ENCODE measurements around the gene SAMD4A.

The SAMD4A gene

GRCh38 chr14:54829486-54830224 lies 262.7 kb downstream of the SAMD4A start:
- ChIA-PET CTCF (no interaction called here), POLR2A (no interaction called here)
- no peak overlapping the region for H3K4me3 ChIP-seq (ENCODE audit: low read depth, low read length)
- no peak for DNase-seq (ENCODE audit: low read depth, low spot score)
- TF ChIP-seq CTCF (IDR thresholded peaks at IDR 0.05; ENCODE audit: insufficient read depth, low read length, missing control alignments), result no peak

- no peak for DNase-seq (ENCODE audit: low read depth, low spot score)
- H3K4me3 ChIP-seq (ENCODE audit: low read depth, low read length), result no peak overlapping the region
- CTCF ChIA-PET, result interaction anchor here (0.7 to 1.8 kb wide), 2 partner anchors 17 to 24 kb away, joined by 3 to 8 read pairs; no protein-coding TSS in a partner anchor
- POLR2A ChIA-PET, result no interaction called here
- TF ChIP-seq CTCF (IDR thresholded peaks at IDR 0.05; ENCODE audit: insufficient read depth, low read length, missing control alignments), result no peak
These were observed 263.7 kb downstream of the SAMD4A start for GRCh38 chr14:54830650-54831049.

GRCh38 chr14:54834081-54834480 lies 267.2 kb downstream of the SAMD4A start:
- CTCF ChIA-PET, result interaction anchor here (0.7 kb wide), 1 partner anchor 29 kb away, joined by 3 read pairs; no protein-coding TSS in a partner anchor

GRCh38 chr14:54834727-54835126 lies 267.8 kb downstream of the SAMD4A start:
- DNase-seq (ENCODE audit: low read depth, low spot score), result no peak
- TF ChIP-seq CTCF (IDR thresholded peaks at IDR 0.05; ENCODE audit: insufficient read depth, low read length, missing control alignments), result no peak
- POLR2A ChIA-PET, result no interaction called here
- no peak overlapping the region for H3K4me3 ChIP-seq (ENCODE audit: low read depth, low read length)
- CTCF ChIA-PET, result interaction anchor here (0.7 kb wide), 1 partner anchor 29 kb away, joined by 3 read pairs; no protein-coding TSS in a partner anchor

More at GRCh38 chr14:54834081-54834480, 267.2 kb downstream of the SAMD4A start:
- POLR2A ChIA-PET, result no interaction called here
- TF ChIP-seq CTCF (IDR thresholded peaks at IDR 0.05; ENCODE audit: insufficient read depth, low read length, missing control alignments), result no peak
- no peak for DNase-seq (ENCODE audit: low read depth, low spot score)
- no peak overlapping the region for H3K4me3 ChIP-seq (ENCODE audit: low read depth, low read length)

GRCh38 chr14:54836231-54836630 lies 269.3 kb downstream of the SAMD4A start:
- TF ChIP-seq CTCF (IDR thresholded peaks at IDR 0.05; ENCODE audit: insufficient read depth, low read length, missing control alignments), result no peak
- CTCF ChIA-PET, result no interaction called here

GRCh38 chr14:54837508-54838149 lies 270.7 kb downstream of the SAMD4A start:
- no peak for TF ChIP-seq CTCF (IDR thresholded peaks at IDR 0.05; ENCODE audit: insufficient read depth, low read length, missing control alignments)
- POLR2A ChIA-PET, result no interaction called here
- no peak for DNase-seq (ENCODE audit: low read depth, low spot score)
- no peak overlapping the region for H3K4me3 ChIP-seq (ENCODE audit: low read depth, low read length)
- CTCF ChIA-PET, result no interaction called here

More at GRCh38 chr14:54836231-54836630, 269.3 kb downstream of the SAMD4A start:
- POLR2A ChIA-PET, result no interaction called here
- DNase-seq (ENCODE audit: low read depth, low spot score), result no peak
- no peak overlapping the region for H3K4me3 ChIP-seq (ENCODE audit: low read depth, low read length)

Measured in AG04449 (cell line).